NT2/D1 (cell line): ENCODE results near the gene CYTH3.

ENCODE experiments used
- SUZ12 ChIP-seq: IDR thresholded peaks from 2 replicates; pipeline ENCODE4 v1.6.1; 2011; ENCODE audit not compliant: insufficient read length, insufficient read depth; ENCODE audit errors: extremely low read depth
- YY1 ChIP-seq: IDR thresholded peaks from 2 replicates; pipeline ENCODE4 v1.6.1; 2011; ENCODE audit not compliant: insufficient read length, insufficient read depth
- ZNF274 ChIP-seq: IDR thresholded peaks from 2 replicates; pipeline ENCODE4 v1.6.1; 2011; ENCODE audit warnings: mild to moderate bottlenecking, low read depth, low read length

DNA sequence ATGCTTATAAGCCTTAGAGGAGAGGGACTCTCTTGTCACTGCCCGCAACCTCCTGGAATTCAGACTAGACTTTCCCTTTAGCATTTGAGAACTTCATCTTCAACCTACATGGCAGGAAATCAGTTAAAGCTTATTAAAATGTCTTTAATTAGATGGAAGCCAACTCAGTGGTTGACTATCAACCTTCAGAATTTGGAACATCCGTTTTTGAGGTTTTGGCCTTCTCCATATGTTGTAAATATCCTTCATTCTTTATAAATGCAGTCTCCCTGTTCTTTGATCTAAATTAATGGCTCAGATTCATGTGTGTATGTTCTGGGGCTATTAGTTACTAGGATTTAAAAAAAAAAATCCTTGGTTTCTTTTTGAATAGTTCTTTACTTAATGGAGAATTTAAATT lies 156.2 kb downstream of the CYTH3 start:
- TF ChIP-seq YY1: no peak
- TF ChIP-seq SUZ12: no peak
- no peak for TF ChIP-seq ZNF274
